Mesothelial cell of epicardium (in vitro differentiated cells): Measurements from ENCODE around the gene GPR146. TPM values are rescaled to one million over a fixed set of nuclear protein-coding genes. Genes with fewer than 3 reads are reported as not detected.

Source experiments
- DNase-seq, 2 experiments: peaks; one replicate each; pipeline ENCODE4 v3.0.0; 2021; ENCODE audit warnings: low spot score in 2 of 2; ENCODE audit not compliant: unreplicated experiment in 2 of 2
- H3K27ac Mint-ChIP-seq: 2 replicates; pipeline ENCODE4 v1.8.0; 2021; ENCODE audit warnings: mixed read lengths
- H3K27me3 Mint-ChIP-seq: 2 replicates; pipeline ENCODE4 v1.8.0; 2021; ENCODE audit warnings: low read depth, mixed read lengths
- H3K36me3 Mint-ChIP-seq: 2 replicates; pipeline ENCODE4 v1.8.0; 2021; ENCODE audit warnings: mixed read lengths
- H3K4me1 Mint-ChIP-seq: 2 replicates; pipeline ENCODE4 v1.8.0; 2021; ENCODE audit warnings: mixed read lengths
- H3K4me3 Mint-ChIP-seq: 2 replicates; pipeline ENCODE4 v1.8.0; 2021; ENCODE audit warnings: mild to moderate bottlenecking, moderate library complexity, mixed read lengths
- H3K9me3 Mint-ChIP-seq: 2 replicates; pipeline ENCODE4 v1.8.0; 2021; ENCODE audit warnings: mixed read lengths
- CTCF ChIP-seq: fragments of 200-600 bp; sonication (generic); IDR thresholded peaks from one replicate; pipeline ENCODE4 v1.5.0; 2021; ENCODE audit warnings: antibody characterized with exemption; ENCODE audit not compliant: unreplicated experiment
- total RNA-seq: library from RNA; stranded (reverse); gene quantifications from 3 replicates; pipeline ENCODE4 v1.2.1, GENCODE V29; 2021

Gene GPR146
- total RNA-seq, 1 donor from 2014 or later: 1.0 TPM

- H3K36me3 Mint-ChIP-seq: peaks cover 1% of the 10 kb centered on the region
- no peak overlapping the region for H3K4me3 Mint-ChIP-seq
- no peaks in the 10 kb centered on the region for H3K27me3 Mint-ChIP-seq
- peaks cover 46% of the 10 kb centered on the region for H3K4me1 Mint-ChIP-seq
- no peak for DNase-seq
- H3K27ac Mint-ChIP-seq: no peak overlapping the region
- TF ChIP-seq CTCF: no peak
- no peaks in the 10 kb centered on the region for H3K9me3 Mint-ChIP-seq
Measured at GRCh38 chr7:1085266-1085665, 40.9 kb downstream of the GPR146 start.

- no peaks in the 10 kb centered on the region for H3K27me3 Mint-ChIP-seq
- no peak overlapping the region for H3K27ac Mint-ChIP-seq
- H3K4me3 Mint-ChIP-seq: no peak overlapping the region
- no peak for TF ChIP-seq CTCF
- H3K36me3 Mint-ChIP-seq: peaks cover 1% of the 10 kb centered on the region
- peaks cover 42% of the 10 kb centered on the region for H3K4me1 Mint-ChIP-seq
- no peaks in the 10 kb centered on the region for H3K9me3 Mint-ChIP-seq
- DNase-seq: no peak
Measured at GRCh38 chr7:1085910-1086421, 41.6 kb downstream of the GPR146 start.

- peak overlapping the region; percentile 71 for H3K27ac Mint-ChIP-seq
- peaks cover 39% of the 10 kb centered on the region for H3K4me1 Mint-ChIP-seq
- peak; percentile 57 to 85 for DNase-seq
Measured at GRCh38 chr7:1086588-1087464, 42.5 kb downstream of the GPR146 start.

GRCh38 chr7:1087465-1087814, 43.1 kb downstream of the GPR146 start:
- no peak for DNase-seq
- Mint-ChIP-seq H3K4me1 (peaks cover 33% of the 10 kb centered on the region), H3K4me3 (peak overlapping the region; percentile 76), H3K9me3 (no peaks in the 10 kb centered on the region), H3K27ac (peak overlapping the region; percentile 71), H3K27me3 (no peaks in the 10 kb centered on the region), H3K36me3 (peaks cover 8% of the 10 kb centered on the region)
- TF ChIP-seq CTCF: no peak

More at GRCh38 chr7:1086588-1087464, 42.5 kb downstream of the GPR146 start:
- peak overlapping the region; percentile 76 for H3K4me3 Mint-ChIP-seq
- peaks cover 4% of the 10 kb centered on the region for H3K36me3 Mint-ChIP-seq
- H3K27me3 Mint-ChIP-seq: no peaks in the 10 kb centered on the region
- TF ChIP-seq CTCF: peak; percentile 100
- H3K9me3 Mint-ChIP-seq: no peaks in the 10 kb centered on the region

- peaks cover 10% of the 10 kb centered on the region for H3K36me3 Mint-ChIP-seq
- peak within 1 kb of the TSS; percentile 71 for H3K27ac Mint-ChIP-seq
- peak within 1 kb of the TSS; percentile 76 for H3K4me3 Mint-ChIP-seq
- TF ChIP-seq CTCF: no peak
- peaks cover 26% of the 10 kb centered on the region for H3K4me1 Mint-ChIP-seq
- H3K27me3 Mint-ChIP-seq: no peaks in the 10 kb centered on the region
- DNase-seq: peak in 1 of 2 experiments; percentile 53
- H3K9me3 Mint-ChIP-seq: no peaks in the 10 kb centered on the region
Measured at GRCh38 chr7:1087952-1088920, 43.9 kb downstream of the GPR146 start, which contains the start of gene GPER1. TSS of gene GPER1 (plus strand) at chr7:1088113. CDS start at chr7:1091729, 3,616 bp downstream.
